NCI-H524 (cell line): ENCODE measurements around the gene RASAL1.

Source experiments
- DNase-seq, 2 experiments: peaks; one replicate each; lab custom pipeline; 2025; lab: John Stamatoyannopoulos, UW

Gene RASAL1

DNA sequence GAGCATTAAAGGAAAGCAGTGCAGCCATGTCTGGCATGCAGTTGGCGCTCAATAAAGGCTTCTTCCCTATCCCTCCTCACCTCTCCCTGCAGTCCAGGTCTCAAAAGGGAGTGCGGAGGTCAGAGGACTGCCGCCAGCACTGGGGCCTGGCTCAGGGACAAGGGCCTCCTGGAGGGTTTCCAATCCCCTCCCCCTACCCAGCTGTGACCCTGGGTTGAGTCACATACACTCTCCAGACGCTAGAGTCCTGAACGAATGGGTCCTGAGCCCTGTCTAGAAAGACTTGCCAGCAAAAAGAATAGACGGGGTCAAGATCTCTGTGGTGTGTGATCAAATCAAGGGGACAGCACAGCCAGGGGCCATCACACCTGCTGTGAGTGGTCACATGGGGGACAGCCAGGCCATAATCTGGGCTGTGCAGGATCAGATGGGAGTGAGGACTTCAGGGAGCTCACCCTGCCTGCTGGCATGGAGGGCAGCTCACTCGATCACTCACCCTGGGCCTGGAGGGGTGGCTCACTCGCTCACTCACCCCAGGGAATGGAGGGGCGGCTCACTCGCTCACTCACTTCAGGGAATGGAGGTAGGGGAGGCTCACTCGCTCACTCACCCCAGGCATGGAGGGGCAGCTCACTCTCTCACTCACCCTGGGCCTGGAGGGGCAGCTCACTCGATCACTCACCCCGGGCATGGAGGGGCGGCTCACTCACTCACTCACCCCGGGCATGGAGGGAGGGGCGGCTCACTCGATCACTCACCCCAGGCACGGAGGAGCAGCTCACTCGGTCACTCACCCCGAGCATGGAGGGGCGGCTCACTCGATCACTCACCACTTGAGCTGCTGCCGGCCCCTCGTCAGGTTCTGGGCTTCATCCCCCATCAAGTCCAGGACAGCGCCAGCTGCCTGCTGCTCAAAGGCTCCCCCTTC, 26.8 kb upstream of the RASAL1 start:
- DNase-seq, result peak in 1 of 2 experiments; percentile 31

- peak in 1 of 2 experiments; percentile 45 for DNase-seq
Measured at GRCh38 chr12:113161415-113162016, 26.0 kb upstream of the RASAL1 start.

- DNase-seq, result no peak
Measured at GRCh38 chr12:113159937-113160336, 24.4 kb upstream of the RASAL1 start.

DNA sequence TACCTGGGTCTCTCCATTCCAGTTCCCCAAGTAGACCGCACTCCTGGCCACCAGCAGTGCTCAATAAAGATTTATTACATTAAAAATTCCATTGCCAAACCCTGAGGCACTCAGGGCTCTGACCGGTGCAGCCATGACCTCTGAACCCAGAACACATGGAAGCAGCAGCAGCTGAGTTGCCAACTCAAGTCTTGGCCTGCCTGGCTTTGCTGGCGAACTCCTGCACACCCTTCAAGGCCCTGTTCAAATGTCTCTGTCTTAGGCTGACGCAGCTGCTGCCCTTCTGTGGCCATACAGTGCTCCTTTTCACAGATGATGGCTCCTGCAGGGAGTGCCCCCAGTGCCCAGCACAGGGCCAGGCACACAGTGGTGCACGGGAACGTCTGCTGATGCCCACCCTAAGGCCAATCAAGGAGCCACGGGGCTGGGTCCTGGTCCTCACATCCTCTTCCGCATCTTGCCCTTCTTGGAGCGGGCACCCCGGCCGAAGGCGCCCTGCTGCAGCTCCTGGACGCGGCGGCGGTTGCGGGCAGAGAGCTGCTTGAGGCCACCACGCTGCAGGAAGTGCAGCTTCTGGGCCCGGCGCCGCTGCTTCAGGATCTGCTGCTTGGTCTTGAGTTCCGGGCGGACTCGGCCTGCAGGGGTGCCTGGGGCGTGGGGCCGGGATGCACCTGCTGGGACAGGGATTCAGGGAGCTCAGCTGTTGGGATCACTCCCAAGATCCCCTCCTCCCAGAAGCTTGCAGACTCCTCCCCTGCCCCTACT, 23.1 kb upstream of the RASAL1 start:
- DNase-seq, result no peak

DNA sequence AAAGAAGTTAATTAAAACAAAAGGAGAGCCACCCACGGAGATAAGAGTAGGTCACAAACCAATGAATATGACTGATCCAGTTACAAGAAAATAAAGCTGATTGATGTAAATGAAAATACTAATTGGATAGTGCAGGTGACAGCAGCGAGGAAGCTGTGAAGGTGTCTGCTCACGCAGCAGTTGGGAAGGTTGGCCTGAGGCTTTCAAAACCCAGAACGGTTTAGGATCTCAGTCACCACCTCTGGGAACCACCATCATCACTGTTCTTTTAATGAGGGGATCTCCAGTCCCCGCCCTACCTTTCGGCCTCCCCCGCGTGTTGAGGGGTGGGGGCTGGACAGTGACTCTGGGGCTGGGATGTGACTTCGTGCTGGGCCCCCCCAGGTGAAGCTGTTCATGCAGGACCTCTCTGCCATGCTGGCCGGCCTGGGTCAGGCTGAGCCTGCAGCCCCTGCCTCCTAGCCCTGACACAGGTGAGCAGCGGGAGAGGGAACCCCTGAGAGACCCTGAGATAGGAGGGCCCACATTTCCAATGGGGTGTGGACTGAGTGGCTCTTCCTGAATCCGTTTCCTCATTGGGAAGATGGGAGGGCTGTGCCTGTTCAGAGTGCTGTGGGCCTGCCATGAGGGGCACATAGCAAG, 21.8 kb upstream of the RASAL1 start:
- no peak for DNase-seq

GRCh38 chr12:113155646-113156045, 20.1 kb upstream of the RASAL1 start:
- DNase-seq, result no peak

DNA sequence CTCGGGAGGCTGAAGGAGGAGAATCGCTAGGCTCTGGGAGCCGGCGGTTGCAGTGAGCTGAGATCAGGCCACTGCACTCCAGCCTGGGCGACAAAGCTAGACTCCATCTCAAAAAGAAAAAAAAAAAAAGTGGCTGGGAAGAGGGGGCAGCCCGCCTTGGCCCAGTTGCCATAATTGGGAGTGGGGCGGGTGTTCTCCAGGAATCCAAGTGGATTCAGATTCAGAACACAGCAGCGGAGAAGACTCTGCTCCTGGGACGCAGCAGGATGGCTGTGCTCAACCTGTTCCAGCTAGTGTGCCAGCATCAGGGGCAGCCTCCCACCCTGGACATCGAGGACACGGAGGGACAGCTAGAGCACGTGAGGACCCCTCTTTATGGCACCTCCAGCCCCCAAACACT, 19.5 kb upstream of the RASAL1 start:
- no peak for DNase-seq

GRCh38 chr12:113154351-113154973, 18.9 kb upstream of the RASAL1 start:
- DNase-seq, result peak in 1 of 2 experiments; percentile 33

DNA sequence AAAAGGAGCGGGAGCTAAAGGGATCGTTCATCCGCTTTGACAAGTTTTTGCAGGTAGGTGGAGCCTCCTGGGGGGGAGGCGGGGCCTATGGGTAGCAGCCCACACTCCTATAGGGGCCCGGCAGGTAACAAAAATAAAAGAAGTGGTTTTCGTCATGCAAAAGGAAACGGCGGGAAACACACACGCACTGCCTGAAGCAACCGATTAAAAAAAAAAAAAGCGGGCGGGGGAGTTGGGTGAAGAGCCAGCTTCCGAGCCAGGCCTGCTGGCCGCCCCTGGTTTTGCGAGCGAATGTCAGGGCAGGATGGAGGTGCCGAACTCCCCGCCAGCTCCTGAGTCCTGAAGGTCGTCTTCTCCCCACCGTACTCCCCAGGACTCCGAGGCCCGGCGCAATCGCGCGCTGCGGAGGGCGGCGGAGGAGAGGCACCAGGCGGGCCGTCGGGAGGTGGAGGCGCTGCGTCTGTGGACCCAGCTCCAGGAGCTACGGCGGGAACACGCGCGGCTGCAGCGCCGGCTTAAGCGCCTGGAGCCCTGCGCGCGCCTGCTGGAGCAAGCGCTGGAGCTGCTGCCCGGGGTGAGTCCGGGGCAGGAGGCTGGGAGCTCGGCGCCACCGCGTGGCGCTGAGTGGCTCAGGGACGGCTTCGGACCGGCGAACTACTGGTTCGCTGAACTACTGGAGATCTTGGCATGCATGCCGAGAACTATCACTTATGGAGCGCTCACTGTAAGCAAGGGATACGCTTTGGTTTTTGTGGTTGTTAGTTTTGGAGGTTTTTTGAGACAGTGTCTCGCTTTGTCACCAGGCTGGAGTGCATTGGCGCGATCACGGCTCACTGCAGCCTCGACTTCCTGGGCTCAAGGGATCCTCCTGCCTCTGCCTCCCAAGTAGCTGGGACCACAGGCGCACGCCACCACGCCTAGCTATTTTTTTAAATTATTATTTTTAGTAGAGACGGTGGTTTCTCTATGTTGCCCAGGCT, 17.6 kb upstream of the RASAL1 start:
- peak in 1 of 2 experiments; percentile 71 for DNase-seq

DNA sequence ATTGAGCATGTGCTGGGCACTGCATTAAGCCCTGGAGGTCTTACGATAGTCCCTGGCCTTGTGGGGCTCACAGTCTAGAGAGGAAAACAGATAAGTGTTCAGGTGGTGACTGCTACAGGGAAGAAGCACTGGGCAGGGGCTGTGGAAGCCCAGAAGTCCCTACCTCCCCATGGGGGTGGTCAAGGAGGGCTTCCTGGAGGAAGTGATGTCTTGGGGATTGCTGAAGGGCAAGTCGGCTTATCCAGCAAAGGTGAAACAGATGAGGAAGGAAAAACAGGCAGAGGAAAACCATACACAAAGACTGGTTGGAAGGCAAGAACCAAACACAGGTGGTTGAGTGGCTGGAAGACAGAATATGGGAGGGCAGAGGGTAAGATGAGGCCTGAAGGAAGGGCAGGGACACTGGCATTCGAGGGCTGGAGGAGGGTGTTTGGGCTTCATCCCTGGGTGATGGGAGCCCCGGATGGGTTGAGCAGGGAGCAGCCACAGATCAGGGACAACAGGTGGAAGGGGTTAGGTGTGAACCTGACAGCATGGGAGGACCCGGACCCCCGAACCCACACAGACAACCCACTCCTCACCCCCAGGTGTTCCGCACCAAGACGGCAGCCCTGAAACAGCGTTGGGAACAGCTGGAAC, 16.8 kb upstream of the RASAL1 start:
- DNase-seq, result no peak

- DNase-seq, result no peak
Measured at GRCh38 chr12:113151655-113152054, 16.1 kb upstream of the RASAL1 start.

DNA sequence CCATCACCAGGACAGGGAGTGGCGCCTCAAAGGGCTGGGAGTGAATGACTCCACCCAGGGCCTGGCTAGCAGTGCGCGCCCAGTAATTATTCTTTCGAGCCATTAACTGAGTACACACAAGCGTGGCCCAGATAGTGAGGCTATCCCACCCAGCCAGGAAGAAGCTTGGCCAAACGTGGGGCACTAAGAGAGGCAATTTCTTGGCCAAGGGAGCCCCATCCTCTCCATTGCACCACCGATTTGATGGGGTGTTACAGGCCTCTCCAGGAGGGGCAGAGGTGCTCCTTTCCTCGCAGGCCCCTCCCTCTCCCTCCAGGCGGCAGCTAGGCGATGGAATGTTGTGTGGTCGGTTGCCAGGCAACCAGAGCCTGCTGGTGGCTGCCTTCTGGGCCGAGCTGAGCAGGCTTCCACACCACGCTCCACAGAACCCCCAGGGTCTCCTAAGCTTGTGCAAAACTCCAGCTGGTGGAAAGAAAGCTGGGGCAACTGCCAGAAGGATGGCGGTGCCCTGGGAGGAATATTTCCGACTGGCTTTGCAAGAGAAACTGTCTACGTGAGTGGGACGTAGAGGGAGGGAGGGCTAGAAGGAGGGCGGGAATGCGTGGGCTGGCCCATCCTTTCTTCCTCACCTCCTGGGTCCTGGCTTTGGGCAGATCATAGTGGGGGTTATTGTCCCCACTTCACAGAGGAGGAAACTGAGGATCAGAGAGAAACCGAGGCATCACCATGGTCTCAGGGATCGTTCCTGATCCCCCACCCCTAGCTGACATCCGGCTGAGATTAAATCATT, 14.0 kb upstream of the RASAL1 start, which contains the start of gene CFAP73:
Gene CFAP73, plus strand, starts transcription at position 364 of the 790 bp plus-strand sequence. Its CDS starts 134 bp downstream, at position 498.
- DNase-seq, result peak; percentile 61 to 77

DNA sequence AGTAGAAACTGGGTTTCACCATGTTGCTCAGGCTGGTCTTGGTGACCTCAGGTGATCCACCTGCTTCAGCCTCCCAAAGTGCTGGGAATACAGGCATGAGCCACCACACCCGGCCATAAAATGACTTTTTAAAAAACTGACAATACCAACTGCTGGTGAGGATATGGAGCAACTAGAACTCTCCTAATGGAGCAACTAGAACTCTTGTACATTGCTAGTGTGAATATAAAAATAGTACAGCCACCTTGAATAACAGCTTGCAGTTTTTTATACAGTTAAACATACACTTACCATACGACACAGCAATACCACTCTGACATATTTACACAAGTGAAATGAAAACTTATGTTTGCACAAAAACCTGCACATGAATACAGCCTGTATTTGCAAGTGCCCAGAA, 11.4 kb upstream of the RASAL1 start:
- no peak for DNase-seq

- no peak for DNase-seq
Measured at GRCh38 chr12:113145720-113146551, 10.4 kb upstream of the RASAL1 start.

GRCh38 chr12:113144806-113145205, 9.2 kb upstream of the RASAL1 start:
- DNase-seq, result no peak

GRCh38 chr12:113143959-113144358, 8.4 kb upstream of the RASAL1 start:
- no peak for DNase-seq

DNA sequence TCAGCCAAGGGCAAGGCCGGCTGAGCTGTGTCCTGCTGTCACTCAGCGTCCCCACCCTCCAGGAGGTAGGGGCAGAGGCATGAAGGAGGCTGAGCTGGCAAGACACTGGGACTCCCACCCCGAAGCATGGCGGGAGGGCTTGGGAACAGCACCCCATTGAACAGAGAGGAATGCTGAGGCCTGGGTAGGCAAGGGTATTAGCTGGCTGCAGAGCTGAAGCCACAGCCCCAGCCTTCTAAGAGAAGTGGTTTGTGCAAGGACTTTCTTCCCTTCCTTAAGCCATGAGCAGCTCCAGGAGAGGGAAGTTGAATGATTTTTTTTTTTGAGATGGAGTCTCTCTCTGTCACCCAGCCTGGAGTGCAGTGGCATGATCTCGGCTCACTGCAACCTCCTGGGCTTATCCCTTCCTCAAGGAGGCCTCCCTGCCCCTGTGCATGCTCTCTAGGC, 7.3 kb upstream of the RASAL1 start:
- DNase-seq, result no peak
